IPS DF 4.7 (cell line): ENCODE measurements around the gene PIGS.

ENCODE experiments used
- DNase-seq: peaks from one replicate; pipeline ENCODE4 v3.0.0-alpha.2; 2013; ENCODE audit warnings: low spot score; ENCODE audit errors: extremely low read depth

Gene PIGS

DNA sequence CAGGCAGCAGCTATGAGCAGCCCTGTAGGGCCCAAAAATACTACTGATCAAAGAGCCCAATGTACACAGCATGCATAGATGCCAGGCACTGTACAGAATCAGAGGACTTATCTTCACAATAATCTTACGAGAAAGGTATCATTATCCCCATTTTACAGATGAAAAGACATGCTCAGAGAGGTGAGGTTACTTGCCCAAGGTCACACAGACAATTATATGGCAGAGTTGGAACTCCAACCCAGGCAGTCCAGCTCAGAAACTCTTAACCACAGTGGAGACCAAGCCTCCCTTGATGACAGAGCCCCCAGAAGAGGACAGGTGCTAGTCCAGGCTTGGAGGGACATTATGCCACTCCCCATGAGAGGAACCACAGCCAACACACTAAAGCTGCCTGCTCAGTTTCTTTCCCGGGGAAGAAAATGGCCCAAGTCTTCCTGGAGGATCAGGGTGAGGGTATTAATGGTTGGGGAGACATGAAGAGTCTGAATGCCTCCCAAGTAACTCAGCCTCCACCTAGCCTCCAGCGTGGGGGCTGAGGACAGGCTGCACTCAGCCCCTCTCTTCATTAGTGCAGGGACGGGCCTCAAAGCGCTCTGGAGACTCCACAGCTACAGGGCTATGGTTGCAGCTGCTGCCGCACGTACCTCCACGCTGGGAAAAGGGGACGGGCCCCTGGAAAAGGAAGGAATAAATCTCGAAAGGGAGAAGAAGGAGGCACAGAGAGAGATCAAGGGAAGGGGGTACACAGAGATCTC is 19.7 kb downstream of the PIGS start:
- DNase-seq: no peak

DNA sequence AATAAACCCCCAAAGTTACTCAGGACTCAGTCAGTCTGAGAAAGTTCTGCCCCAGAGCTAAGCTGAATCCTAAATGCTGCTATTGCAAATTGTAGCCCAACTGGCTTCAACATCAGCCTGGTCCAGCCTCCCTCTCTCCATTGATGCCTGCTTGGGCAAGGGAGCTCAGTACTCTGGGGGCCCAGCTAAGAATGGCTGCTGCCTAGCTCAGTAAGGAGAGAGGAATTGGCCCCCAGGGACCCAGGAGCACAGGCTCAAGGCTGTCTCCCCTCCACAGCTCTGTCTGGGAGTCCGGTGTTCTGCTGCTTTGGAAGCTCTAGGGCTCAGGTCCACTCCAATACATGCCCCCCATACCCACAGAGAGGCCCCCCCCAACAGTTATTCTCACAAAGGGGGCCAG is 20.5 kb downstream of the PIGS start:
- no peak for DNase-seq

DNA sequence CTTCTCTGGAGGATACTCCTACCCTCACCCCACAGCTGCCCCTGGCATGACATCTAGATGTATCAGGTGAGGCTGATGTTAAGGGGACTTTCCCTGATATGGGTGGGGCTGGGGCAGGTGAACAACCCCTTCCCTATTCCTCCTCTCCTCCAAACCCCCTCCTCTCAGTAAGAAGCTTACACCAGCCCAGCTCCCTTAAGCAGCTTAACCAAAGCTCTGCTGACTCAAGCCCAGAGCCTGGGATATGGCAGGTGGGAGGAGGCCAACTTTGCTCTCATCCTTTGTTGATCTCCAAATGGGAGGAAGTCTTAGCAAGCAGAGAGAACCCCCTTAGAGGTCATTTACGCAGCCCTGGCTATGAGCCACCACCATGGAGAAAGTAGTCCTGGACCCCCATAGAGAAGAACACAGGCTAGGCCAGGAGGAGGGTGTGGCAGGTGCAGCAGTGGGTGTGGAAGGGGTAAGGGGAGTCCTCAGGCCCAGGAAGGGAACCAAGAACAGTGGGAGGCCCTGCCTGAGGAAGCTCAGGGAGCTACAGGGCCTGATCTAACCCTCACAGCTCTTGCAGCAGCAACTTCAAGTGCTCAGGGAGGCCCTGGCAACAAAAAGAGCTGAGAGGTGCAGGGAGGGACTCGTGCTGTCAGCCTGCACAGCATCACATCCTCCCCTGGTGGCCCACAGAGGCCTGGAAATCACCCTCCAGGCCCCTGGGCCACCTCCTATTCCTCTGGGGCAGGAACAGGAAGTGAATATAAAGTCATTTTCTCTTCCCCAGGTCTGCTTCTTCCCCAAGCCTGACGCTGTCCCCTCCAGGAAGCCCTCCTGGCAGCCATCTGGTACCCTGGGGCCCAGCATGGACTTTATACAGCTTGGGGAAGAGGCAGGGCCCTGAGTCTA is 21.8 kb downstream of the PIGS start:
- DNase-seq: no peak

DNA sequence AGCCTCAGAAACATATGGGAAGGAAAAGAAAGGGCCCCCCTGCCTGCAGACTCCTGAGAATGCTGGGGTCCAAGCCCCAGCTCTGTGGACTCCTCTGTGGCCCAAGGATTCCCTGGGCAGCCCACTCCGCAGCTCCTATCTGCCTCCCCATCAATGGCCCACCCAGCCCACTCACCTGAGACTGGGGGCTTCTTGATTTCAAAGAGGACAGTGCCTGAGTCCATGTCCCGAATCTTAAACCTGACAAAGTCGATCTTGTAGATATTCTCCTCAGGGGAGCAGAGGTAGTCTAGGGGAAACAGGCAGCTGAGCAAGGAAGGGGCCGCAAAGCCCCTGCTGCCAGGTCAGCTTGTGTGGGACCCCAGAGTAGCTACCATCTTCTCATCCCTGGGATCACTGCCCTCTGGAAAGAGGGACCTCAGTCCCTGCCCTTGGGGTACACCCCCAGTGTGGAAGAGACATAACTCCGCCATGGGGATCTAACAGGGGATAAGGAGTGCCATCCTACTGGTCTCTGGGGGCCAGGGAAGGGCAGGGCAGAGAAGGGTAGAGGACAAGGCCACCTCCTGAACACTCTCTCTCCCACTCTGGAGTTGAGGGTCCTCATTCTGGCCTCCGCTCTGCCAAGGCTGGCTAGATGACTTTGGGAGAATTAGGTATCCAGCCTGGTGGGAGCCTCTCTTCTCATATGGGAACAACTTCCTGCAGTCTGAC is 22.8 kb downstream of the PIGS start:
- no peak for DNase-seq

DNA sequence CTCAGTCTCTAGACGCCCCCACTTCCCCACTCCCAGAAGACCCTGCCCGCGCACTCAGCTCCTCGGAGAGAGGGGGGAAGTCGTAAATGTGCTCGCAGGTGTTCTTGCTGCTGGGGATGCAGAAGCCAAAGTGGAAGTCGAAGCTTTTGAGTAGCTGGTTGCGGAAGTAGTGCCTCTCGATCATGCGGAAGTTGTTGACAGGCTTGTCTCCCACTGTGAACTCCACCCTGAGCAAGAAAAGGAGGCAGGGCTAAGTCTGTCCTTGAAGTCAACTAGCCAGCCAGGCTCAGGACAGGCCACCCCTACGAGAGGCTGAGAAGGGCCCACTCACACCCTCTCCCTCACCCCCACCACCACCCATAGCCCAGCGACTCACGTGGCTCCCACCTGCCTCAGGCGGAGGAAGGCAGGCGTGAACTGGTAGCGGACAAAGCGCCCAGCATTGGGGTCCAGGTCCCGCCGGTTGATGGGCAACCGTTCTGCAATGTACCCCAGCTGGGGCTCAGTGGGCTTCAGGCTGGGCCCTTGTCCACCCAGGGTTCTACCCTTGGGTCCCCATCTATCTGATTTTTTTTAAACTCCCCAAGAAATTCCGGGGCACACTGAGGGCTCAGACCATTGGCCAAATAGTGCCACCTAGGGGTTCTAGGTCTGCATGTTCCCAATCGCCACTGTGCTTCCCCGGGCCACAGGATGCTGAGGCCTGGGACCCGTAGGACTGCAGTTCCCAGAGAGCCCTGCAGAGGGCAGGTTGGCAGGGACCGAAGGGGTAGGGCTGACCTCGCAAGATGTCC is 23.5 kb downstream of the PIGS start:
- DNase-seq: peak; percentile 64

DNA sequence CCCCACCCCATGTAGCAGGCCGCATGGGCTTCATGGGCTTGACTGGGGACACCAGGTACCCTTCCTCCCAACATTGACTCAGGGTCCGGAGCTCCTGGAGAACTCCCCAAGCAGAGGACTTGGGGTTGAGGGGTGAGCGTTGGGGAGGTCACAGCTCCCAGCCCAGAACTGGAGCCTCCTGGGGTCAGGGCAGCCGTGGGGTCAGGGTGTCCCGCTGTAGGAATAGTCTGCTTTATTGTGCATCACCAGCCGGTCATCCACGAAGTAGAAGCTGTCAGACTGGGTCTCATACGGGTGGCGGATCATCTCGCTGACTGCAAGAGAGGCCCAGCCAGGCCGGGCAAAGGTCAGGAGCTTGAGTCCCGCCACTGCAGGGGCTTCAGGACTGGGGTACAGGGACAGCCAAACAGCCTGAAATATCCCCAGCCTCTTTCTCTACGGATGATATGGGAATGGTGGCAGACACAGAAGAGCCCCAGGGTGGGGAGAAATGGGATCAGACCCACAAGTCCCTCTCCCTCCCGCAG is 24.2 kb downstream of the PIGS start:
- no peak for DNase-seq

DNA sequence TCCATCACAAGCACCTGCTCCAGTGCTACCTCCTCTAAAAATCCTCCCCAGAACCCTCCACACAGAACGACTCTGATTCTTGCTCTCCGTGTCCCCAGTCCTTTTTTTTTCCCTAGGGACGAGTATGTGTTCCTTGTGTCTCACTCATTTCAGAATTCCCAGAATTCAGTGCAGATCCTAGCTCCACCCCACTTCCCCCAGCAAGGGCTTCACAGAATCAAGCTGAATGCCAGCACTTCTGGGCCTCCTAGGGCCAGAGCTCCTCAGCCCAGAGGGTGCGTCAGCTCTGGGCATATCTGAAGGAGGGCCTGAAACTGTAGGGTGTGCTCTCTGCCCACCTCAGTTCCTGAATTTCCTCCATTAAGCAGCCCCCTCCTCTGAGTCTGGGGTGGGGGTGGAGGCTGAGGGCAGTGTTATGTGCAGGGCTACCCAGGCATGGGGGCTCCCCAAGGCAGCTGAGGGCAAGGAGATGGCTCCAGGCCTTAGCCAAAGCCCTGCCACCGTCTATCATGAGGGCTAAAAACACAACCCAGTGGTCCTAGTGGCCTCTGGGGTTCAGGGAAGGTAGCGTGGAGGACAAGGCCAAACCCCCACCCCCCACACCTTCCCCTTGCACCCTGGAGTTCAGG is 25.4 kb downstream of the PIGS start:
- DNase-seq: no peak

DNA sequence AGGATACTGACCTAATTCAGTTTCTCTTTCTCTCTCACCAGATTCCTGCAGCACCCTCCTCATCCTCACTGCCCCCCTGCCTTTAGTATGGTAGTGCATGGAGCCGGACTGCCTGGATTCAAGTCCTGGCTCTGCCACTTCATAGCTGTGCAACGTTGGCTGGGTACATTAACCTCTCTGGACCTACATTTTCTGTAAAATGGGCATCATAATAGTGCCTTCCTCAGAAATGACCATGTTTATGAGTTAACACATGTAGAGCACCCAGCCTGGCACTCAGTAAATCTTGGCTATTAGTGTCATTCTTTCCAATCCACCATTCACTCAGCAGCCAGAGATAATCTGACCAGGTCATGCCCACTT is 26.2 kb downstream of the PIGS start:
- DNase-seq: no peak

DNA sequence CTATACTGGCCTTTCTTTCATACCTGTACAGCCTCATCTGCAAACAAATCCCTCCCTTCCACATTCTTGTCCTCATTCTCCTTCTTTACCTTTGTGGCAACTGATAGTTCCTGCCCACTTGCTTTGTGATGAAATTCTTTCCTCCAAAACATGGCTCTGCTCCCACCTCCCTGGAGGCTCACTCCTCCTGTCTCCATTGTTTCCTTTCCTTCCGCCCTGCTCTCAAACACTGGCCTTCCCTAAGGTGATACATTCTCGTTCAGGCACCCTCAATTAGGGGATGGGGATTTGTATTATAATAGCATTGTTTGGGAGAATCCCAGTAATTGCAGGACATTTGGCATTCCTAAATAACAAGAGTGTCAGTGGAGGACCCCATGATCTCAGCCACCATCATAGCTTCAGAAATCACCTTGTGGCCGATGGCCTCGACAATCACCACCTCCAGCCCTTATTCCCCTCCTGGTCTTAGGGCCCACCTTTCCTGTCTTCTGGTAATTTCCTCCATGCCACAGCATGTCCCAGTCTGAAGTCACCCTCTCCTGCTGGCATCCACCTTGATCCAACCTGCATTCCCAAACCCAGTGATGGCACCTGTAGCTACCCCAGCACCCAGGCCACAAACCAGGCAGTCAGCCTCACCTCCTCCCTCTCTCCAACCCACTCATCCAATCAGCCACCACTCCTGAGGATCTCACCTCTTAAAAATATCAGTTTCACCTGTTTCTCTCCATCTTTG is 26.8 kb downstream of the PIGS start:
- DNase-seq: no peak

DNA sequence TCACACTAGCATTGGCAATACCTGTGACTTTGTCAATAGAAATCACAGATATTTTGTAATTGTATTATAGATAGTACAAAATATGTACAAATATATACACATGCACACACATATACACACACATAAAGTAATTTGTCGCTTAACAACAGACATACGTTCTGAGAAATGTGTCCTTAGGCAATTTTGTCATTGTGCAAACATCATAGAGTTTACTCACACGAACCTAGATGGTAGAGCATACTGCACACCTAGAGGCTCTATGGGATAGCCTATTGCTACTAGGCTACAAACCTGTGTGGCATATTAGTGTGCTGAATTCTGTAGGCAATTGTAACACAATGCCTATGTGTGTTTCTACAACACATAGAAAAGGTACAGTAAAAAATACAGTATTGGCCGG is 29.9 kb downstream of the PIGS start:
- DNase-seq: no peak

DNA sequence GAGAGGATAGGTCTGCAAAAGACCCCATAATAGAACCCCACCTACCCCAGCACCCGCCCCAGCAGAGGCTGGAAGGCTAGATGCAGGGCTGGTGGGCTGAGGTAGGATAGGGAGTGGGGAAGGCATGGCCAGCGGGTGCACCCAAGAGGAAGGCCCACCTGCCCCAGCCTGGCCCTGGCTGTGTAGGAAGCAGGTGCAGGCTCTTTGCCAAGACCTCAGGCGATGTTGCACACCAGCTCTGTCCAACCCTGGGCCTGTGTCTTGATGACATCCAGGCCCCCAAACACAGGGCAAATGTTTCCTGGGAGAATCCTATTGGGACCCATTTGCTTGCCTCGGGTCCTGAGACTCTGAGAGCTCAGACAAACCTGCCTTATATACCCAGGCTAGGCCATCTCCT is 31.1 kb downstream of the PIGS start:
- DNase-seq: no peak

DNA sequence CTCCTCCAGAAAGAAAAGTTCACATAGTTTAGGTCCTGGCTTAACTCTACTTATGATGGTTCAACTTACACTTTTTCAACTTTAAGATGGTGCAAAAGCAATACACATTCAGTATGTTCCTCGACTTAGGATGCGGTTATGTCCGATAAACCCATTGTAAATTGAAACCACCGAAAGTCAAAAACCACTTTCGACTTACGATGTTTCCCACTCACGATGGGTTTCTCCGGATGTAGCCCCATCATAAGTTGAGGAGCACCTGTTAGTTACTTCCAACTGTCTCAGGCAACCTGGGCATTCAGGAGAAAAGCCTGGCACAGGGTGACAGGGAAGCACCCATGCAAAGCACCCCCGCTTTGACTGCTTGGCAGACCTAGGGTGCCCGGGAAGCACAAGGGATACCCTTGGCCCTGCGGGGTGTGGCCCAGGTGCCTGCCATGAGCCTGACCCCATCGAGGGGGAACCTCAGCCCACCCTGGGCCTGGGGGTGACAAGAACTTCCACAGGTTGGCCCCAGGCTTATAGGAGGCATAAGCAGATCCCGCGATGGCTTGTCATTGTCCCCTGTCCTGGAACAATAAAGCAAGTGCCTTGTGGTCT is 32.9 kb downstream of the PIGS start:
- no peak for DNase-seq

DNA sequence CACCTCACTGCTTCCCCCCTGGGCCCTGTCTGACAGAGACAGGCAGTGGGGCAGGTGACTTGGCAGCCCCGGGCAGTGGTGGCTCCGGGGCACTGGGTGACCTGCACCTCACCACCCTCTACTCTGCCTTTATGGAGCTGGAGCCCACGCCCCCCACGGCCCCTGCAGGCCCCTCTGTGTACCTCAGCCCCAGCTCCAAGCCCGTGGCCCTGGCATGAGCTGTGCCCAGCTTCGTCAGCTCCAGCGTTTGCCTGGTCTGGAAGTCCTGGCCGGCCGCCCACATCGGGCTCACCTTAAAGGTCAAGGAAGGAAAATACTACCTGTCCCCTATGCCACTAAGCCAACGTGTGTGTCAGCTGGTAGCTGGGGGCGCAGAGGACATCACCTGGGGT is 34.1 kb downstream of the PIGS start:
- no peak for DNase-seq

DNA sequence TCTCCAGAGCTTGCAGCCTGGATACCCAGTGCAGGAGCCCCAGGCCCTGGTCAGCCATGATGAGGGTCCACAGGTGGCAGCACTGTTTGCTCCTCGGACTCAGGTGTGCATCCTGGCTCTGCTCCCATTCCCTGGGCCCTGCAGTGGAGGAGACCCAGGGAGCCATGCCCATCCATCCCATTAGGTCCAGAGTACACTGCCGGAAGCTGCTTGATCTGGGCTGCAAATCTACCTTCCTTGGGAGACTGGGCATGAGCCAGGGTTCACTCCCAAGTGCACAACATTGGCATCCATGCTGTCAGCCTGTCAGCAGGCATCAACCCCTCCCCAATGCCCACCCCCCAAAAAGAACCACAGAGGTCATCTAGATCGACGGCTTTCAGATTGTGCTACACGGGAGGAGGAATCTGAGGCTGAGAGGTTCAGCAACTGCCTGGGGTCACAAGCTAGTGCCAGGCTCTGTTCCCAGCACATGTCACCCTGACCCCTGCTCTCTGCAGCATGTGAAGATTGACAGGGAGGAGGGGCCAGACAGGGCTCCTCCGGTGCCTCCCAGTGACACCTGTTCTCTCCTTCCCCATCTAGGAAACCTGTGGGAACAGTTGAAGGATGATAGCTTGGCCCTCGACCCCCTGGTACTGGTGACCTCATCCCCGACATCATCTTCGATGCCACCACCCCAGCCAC is 34.6 kb downstream of the PIGS start:
- DNase-seq: no peak

DNA sequence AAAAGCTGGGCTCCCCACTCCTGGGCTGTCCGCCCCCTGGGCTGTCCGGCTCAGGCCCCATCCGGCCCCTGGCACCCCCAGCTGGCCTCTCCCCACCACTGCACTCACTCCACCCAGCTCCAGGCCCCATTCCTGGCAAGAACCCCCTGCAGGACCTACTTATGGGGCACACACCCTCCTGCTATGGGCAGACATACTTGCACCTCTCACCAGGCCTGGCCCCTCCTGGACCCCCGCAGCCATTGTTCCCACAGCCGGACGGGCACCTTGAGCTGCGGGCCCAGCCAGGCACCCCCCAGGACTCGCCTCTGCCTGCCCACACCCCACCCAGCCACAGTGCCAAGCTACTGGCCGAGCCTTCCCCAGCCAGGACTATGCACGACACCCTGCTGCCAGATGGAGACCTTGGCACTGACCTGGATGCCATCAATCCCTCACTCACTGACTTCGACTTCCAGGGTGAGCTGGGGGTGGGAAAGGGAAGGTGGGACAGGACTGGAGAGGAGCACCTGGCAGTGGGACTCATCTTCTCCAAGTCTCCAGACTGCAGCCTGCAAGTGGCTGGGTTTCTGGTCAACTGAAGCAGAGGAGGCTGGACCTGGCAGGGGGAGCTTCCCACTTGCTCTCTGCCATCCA is 36.5 kb downstream of the PIGS start:
- DNase-seq: no peak

DNA sequence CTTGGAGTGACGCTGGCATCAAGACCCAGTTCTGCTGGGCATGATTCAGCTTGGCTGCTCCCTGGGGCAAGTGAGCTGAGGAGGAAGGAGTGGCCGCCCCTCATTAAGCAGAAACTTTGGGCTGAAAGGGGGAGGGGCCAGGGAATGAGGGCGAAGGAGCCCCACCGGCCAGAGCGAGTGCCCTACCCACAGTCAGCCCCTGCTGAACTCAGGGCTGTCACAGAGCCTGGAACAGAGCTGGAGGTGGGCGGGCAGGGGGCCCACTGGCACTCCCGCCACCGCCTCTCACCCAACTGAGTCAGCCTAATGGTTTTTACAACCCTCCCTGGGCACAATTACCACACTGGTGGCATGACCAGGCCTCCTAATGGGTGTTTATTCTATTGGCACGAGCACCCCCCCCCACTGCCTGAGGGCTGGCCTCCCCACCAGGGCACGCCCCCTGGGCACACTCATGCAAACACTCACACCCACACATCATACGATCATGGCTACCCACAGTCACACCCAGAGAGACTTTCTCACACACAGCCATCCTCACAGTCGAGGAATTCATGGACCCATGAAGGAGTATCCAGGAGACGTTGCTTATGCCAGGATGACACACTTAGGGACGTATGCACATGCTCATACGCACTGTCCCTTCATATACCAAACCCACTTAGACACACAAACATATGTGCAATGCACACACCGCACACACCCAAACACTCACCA is 38.1 kb downstream of the PIGS start:
- DNase-seq: no peak

DNA sequence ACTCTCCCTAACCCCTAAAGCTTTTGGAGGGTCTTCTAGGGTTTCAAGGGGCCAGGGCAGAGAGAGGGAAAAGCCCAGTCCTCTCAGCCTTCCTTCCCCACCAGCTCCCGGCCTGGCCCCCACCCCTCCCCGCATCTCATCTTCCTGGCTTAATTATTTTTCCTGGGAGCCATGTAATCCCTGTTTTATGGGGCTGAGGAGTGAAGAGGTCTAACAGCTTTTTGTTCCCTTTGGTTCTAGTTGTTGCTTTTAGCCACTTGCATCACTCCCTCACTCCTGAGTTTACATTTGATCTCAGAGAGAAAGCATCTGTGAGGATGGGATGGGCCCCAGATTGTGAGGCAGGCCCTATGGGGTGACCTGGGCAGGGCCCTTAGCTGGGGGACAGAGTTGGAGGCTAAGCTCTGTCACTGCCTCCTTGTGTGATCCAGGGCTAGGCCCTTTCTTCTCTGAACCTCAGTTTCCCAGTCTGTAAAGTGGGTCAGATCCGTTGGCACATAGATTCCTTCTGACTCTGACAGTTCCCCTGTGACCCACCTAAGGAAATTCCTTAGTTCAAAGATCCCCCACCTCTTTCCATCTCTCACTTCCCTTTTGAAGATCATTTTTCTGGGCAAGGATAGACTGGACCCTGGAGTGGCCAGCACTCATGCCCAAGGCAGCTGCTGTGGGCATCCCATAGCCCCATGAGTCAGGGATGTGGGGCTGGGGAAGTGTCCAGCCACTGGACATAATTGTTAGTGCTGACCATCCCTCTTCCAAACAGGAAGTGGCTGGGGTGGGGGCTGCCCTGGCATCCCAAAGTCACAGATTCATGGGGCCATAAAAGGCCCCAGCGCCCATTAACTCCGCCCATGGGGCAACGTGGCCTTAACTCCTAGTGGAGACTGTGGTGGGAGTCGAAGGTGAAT is 39.0 kb downstream of the PIGS start:
- DNase-seq: no peak
